Stimulated activated CD8-positive, alpha-beta memory T cell treated with anti-CD3 and anti-CD28 coated beads, Interleukin-15, amount 100 ng/mL, for 4 hours (primary cell): ENCODE measurements around the gene FTSJ3.
"Not testable (repeated sequence)": the region's sequence is repeated elsewhere in the genome, so short reads cannot be mapped to it uniquely, and the experiment has no call there.

Source experiments
- DNase-seq, 2 donors: peaks; one replicate each; pipeline ENCODE4 v3.0.0-alpha.2; 2020; ENCODE audit warnings: low read depth in 2 of 2

The FTSJ3 gene

GRCh38 chr17:63830278-63830677 lies 2.8 kb upstream of the FTSJ3 start:
- DNase-seq: no peak

GRCh38 chr17:63828936-63829335 lies 1.5 kb upstream of the FTSJ3 start:
- DNase-seq: no peak

GRCh38 chr17:63827801-63828221 lies 348 bp upstream of the FTSJ3 start:
- no peak for DNase-seq

- DNase-seq: no peak
Observed at GRCh38 chr17:63826468-63827001, 928 bp downstream of the FTSJ3 start.

GRCh38 chr17:63824362-63824761 lies 3.1 kb downstream of the FTSJ3 start:
- DNase-seq: no peak

- DNase-seq: no peak
Observed at GRCh38 chr17:63823659-63824331, 3.7 kb downstream of the FTSJ3 start.

GRCh38 chr17:63822537-63822936 lies 4.9 kb downstream of the FTSJ3 start:
- no peak for DNase-seq

- DNase-seq: no peak
Observed at GRCh38 chr17:63821804-63822203, 5.7 kb downstream of the FTSJ3 start.

GRCh38 chr17:63820963-63821561 lies 6.4 kb downstream of the FTSJ3 start:
- no peak for DNase-seq

- DNase-seq: no peak
Observed at GRCh38 chr17:63819585-63820537, 7.6 kb downstream of the FTSJ3 start.

GRCh38 chr17:63819131-63819530 lies 8.3 kb downstream of the FTSJ3 start:
- no peak for DNase-seq

GRCh38 chr17:63817736-63818385 lies 9.6 kb downstream of the FTSJ3 start:
- no peak for DNase-seq

GRCh38 chr17:63816669-63817068 lies 10.8 kb downstream of the FTSJ3 start:
- no peak for DNase-seq

GRCh38 chr17:63816123-63816522 lies 11.3 kb downstream of the FTSJ3 start:
- DNase-seq: no peak

GRCh38 chr17:63809970-63810369 lies 17.5 kb downstream of the FTSJ3 start:
- DNase-seq: no peak

GRCh38 chr17:63805591-63805990 lies 21.9 kb downstream of the FTSJ3 start:
- DNase-seq: no peak

GRCh38 chr17:63804328-63804727 lies 23.1 kb downstream of the FTSJ3 start:
- DNase-seq: no peak

- no peak for DNase-seq
Observed at GRCh38 chr17:63800783-63801182, 26.7 kb downstream of the FTSJ3 start.

GRCh38 chr17:63798572-63799106 lies 28.8 kb downstream of the FTSJ3 start:
- DNase-seq: no peak

GRCh38 chr17:63796375-63796774 lies 31.1 kb downstream of the FTSJ3 start:
- not testable (repeated sequence) for DNase-seq

GRCh38 chr17:63792055-63792729 lies 35.3 kb downstream of the FTSJ3 start:
- DNase-seq: no peak
